GM21717 (cell line): ENCODE data around the gene DTNA.
A peak's percentile ranks its signal among the peaks of the same experiment; 100 is the strongest.
"Not testable (repeated sequence)": the region's sequence is repeated elsewhere in the genome, so short reads cannot be mapped to it uniquely, and the experiment has no call there.

ENCODE experiments used
- ATAC-seq: cut with Tn5 transposase; IDR thresholded peaks from one replicate; pipeline ENCODE4 v1.9.1; 2021; ENCODE audit warnings: mild to moderate bottlenecking, moderate library complexity; ENCODE audit not compliant: unreplicated experiment

The DTNA gene

GRCh38 chr18:34709750-34710441, at the start of gene DTNA:
TSS of gene DTNA (plus strand) at chr18:34710298. CDS start at chr18:34755977, 45,679 bp downstream.
- ATAC-seq, result no peak

DNA sequence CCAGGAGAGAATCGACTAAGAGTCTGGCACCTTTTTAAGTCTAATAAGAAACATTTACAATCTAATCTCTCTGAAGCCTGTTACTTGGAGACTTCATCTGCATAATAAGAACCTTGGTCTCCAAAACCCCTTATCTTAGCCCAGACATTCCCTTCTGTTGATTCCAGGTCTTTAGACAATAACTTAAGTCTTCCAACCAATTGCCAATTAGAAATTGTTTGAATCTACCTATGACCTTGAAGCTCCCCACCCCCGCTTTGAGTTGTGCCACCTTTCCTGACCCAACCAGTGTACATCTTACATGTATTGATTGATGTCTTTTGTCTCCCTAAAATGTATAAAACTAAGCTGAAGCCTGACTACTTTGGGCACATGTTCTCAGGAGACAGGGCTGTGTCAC, 49.5 kb upstream of the DTNA start:
- ATAC-seq, result no peak

DNA sequence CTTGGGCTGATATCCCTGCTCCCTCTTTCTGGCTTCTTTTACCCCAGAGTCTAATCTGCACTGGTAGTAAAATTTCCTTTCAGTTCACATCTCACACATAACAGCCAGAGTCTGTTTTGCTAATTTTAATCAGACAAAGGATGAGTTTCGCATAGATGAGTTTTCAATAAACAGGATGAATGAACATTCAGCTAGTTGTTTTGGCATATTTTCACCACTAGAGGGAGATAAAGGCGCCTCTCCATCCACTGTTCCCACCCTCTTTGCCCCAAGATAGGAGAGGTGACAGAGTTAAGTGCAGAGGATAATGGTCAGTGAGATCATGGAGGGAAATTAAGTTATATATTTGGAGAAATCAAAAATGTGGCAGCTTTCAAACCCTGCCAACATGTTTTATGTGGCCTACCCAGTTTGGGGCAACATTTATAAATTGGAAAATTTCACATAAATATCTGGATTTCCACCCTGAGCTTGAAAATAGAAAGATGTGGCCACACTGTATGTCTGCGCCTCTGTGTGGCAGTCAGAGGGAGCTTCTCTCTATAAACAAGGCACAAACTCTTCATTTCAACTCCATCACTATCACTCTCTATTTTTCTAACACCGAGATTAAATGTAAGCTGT, 48.5 kb upstream of the DTNA start:
- peak; percentile 96 for ATAC-seq

DNA sequence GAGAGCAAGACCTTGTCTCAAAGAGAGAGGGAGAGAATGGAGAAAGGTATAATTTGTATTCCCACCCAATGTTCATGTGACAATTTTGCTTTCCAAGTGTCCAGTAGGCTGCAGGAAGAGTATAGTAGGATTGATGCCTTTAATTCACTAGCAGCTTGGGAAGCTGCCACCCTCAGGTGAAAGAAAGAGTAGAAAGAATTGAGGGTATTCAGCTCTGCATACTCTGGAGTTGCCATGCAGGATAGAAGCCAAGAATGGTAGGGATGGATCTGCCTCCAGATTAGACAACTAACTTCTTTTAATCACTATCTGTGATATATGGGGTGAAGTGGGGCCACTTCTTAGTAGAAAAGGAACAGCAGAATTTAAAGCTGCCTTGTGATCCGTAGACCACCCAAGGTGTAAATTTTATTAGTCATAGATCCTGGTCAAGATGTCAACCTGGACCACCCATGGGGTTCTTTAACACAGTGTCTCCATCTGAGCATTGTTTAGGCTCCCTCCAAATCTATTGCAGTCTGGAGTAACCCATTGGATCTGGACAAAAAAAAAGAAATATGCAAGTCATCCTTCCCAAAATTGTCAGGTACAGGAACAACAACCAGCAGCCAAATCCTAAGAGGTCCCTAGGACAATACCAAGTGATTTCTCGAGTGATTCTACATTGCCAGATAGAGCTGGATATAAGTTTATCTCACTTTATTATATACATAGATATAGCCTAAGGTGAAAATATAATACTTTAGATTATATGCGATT, 33.1 kb upstream of the DTNA start:
- no peak for ATAC-seq

- ATAC-seq, result not testable (repeated sequence)
Measured at GRCh38 chr18:34689750-34690149, 20.3 kb upstream of the DTNA start.

- ATAC-seq, result no peak
Measured at GRCh38 chr18:34691614-34692013, 18.5 kb upstream of the DTNA start.

DNA sequence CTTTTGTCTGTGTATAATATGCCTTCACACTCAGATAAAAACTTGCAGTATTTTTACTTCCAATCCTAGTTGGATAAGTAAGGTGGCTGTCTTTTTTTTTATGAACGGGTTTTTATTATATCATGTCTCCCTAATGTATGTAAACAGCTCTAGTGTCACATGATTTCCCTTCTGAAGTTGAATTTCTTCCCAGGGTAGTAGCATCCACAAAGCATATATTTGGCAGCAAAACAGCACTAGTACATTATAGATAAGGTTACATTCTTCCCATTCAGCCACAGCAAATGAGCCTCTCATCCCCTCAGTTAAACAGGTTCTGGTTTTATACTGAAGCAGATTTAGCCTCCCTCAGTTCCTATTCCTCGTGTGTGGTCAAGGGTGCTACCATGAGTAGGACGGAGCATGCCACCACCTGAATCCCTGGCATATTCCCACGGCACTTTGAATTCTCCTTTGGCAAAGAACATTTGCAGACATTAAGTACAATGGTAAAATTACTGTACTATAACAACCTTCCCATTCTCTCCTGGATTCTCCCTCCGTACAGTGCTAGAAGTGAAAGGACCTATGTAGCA, 15.4 kb upstream of the DTNA start:
- ATAC-seq, result no peak

GRCh38 chr18:34695310-34695709, 14.8 kb upstream of the DTNA start:
- ATAC-seq, result no peak

- no peak for ATAC-seq
Measured at GRCh38 chr18:34696671-34697070, 13.4 kb upstream of the DTNA start.

GRCh38 chr18:34697233-34697632, 12.9 kb upstream of the DTNA start:
- ATAC-seq, result no peak

DNA sequence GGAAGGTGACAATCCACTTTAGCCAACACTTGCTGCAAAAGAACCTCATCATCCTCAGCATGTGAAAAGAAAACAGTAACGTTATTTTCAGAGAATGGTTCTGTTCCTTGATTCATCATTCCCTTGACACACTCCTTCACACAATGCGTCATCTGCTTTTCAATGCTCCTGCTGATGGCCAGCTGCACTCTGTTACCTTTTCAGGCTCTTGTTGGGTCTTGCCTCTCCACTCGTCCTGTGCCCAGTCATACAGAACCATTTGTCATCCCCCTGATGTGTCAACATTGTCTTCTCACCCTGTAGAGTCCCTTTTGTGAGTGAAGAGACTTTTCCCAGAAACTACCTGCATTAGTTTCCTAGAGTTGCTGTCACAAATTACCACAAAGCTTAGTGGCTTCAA, 12.2 kb upstream of the DTNA start:
- ATAC-seq, result no peak

DNA sequence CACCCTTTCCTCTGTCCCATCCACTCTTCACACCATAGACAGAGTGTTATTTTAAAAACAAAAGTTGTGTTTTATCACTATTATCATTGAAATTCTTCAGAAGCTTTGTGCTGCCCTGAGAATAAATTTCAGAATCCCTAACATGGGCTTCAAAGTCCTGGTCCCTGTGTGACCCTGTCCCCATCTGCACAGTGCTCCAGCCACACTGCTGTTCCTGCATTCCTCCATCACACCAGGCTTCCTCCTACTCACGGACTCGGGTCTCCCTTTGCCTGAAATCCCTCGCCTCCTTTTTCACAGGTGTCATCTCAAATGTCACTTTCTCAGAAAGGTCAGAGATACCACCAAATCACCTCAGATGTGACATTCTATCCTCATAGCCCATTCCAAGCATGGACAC, 8.2 kb upstream of the DTNA start:
- no peak for ATAC-seq

GRCh38 chr18:34702814-34703213, 7.3 kb upstream of the DTNA start:
- ATAC-seq, result no peak

GRCh38 chr18:34704074-34704473, 6.0 kb upstream of the DTNA start:
- ATAC-seq, result no peak

DNA sequence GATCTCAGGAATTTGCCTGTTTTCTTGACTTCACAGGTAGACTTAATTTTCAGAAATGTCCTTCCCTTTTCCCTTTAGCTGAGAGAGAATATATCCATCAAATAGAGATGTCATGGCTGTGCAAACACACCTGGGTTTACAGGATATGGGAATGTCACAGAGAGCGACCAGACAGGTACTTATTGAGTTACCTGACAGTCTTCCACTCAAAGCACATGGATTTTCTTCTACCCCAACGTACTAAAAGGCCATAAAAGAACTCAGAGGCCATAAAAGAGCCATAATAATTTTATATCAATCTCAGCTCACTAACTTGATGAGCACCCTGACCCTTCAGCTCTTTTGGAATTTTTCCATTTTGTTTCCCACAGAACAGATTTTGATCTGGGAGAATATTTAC, 5.3 kb upstream of the DTNA start:
- ATAC-seq, result no peak

DNA sequence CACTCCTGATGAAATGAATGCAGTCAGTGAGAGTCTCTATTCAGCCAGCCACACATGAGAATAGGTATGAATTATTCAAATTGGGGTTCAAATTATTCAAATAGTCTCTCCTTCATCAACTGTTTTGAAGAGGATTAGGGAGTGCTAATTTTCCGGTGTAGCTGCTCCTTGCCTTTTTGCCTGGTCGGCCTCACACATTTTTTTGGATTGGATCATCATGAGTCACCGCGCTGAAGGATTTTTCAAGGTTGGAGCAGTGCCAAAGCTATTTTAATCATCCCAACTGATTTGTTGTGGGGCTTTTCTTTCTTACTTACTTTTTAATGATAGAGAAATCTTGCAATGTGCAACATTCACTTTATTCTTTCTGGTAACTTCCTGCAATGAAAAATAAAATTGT, 2.4 kb upstream of the DTNA start:
- no peak for ATAC-seq

DNA sequence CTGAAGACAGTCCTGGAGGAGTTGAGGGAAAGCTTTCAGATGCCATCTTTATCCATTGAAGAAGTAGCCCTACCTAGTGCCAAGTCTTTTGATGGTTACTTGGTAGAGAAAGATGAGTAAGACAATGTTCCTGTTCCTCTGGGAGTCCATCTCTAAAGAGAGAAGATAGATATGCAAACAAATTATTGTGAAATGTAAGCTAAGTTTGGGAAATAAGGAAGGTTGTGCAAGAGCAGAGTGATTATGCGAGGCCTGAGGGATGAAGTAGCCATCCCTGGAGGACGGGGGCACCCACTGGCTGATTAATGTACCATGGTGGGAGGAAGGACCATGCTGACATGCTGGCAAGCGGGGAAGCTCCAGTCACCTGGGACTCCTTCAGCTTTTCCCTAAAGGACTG, 994 bp upstream of the DTNA start:
- ATAC-seq, result no peak

GRCh38 chr18:34710458-34710914, 388 bp downstream of the DTNA start:
- ATAC-seq, result no peak

DNA sequence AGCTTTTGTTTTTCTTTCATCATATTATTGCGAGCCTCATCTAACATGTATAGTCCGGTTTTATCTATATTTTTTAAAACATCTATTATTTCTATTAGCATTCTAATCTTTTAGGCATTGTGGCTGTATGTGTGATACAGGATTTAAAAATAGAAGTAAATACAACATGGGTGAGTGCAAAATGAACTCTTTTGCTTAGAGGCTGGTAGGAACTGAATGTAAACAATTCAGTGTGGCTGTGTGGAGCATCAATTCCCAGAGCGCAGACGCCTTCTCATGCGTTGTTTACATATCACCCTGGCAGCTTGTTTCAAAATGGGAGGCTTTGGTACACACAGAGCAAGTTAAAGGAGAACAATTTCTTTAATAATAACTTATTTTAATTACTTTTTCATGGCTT, 836 bp downstream of the DTNA start:
- ATAC-seq, result no peak

GRCh38 chr18:34716111-34716510, 6.0 kb downstream of the DTNA start:
- not testable (repeated sequence) for ATAC-seq

DNA sequence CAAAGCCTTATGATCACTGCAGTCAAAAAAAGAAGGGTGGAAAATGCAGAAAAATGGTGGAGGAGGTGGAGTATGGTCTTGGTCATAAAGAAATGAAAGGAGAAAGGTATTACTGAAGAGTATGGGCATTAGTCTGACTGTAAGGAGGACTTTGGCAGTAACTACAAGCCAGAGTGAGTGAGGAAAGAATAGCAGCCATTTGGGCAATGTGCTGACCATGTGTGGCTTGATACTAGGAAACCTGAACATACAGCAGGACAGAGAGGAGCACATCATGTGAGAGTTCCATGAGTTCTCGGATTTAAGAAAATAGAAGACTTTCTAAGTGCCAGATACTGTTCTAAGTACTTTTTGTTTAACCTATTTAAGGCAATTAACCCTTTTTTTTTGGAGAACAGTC, 8.5 kb downstream of the DTNA start:
- ATAC-seq, result no peak

- ATAC-seq, result no peak
Measured at GRCh38 chr18:34720220-34720619, 10.1 kb downstream of the DTNA start.
